Chondrocyte (in vitro differentiated cells): Measurements from ENCODE around the gene PMPCA. TPM values are rescaled to one million over a fixed set of nuclear protein-coding genes. Genes with fewer than 3 reads are reported as not detected.

Source experiments
- DNase-seq: peaks from one replicate; pipeline ENCODE4 v3.0.0; 2021; ENCODE audit warnings: mixed read lengths, low spot score
- H3K27ac Mint-ChIP-seq: one replicate; pipeline ENCODE4 v1.8.0; 2021; ENCODE audit warnings: mild to moderate bottlenecking, moderate library complexity, mixed read lengths; ENCODE audit not compliant: unreplicated experiment
- H3K27me3 Mint-ChIP-seq: 2 replicates; pipeline ENCODE4 v1.8.0; 2021; ENCODE audit warnings: low read depth, mixed read lengths
- H3K36me3 Mint-ChIP-seq: 2 replicates; pipeline ENCODE4 v1.8.0; 2021; ENCODE audit warnings: low read depth, mixed read lengths
- H3K4me1 Mint-ChIP-seq: 2 replicates; pipeline ENCODE4 v1.8.0; 2021; ENCODE audit warnings: low read depth, mild to moderate bottlenecking, mixed read lengths
- H3K4me3 Mint-ChIP-seq: one replicate; pipeline ENCODE4 v1.8.0; 2021; ENCODE audit warnings: mild to moderate bottlenecking, moderate library complexity, mixed read lengths; ENCODE audit not compliant: unreplicated experiment
- H3K9me3 Mint-ChIP-seq: 2 replicates; pipeline ENCODE4 v1.8.0; 2021; ENCODE audit warnings: low read depth, mixed read lengths
- CTCF ChIP-seq: fragments of 200-600 bp; sonication (generic); IDR thresholded peaks from 2 replicates; pipeline ENCODE4 v1.5.0; 2021; ENCODE audit warnings: antibody characterized with exemption, mild to moderate bottlenecking, moderate library complexity
- total RNA-seq: library from RNA; stranded (reverse); gene quantifications from 3 replicates; pipeline ENCODE4 v1.2.1, GENCODE V29; 2021

Gene PMPCA
- total RNA-seq, 1 donor from 2014 or later: 42.5 TPM

- no peaks in the 10 kb centered on the region for H3K27me3 Mint-ChIP-seq
- H3K9me3 Mint-ChIP-seq: no peaks in the 10 kb centered on the region
- H3K4me3 Mint-ChIP-seq: no peak overlapping the region
- no peaks in the 10 kb centered on the region for H3K36me3 Mint-ChIP-seq
- no peak for DNase-seq
- no peak for TF ChIP-seq CTCF
- no peak overlapping the region for H3K27ac Mint-ChIP-seq
- peaks cover 8% of the 10 kb centered on the region for H3K4me1 Mint-ChIP-seq
Observed at GRCh38 chr9:136366826-136367225, 43.6 kb upstream of the PMPCA start.

GRCh38 chr9:136367296-136368145 lies 42.9 kb upstream of the PMPCA start:
- Mint-ChIP-seq H3K9me3 (no peaks in the 10 kb centered on the region), H3K27ac (no peak overlapping the region), H3K36me3 (no peaks in the 10 kb centered on the region), H3K4me1 (peaks cover 12% of the 10 kb centered on the region), H3K27me3 (no peaks in the 10 kb centered on the region), H3K4me3 (no peak overlapping the region)
- no peak for TF ChIP-seq CTCF
- DNase-seq: no peak

- Mint-ChIP-seq H3K27ac (no peak overlapping the region), H3K27me3 (no peaks in the 10 kb centered on the region), H3K36me3 (no peaks in the 10 kb centered on the region), H3K9me3 (no peaks in the 10 kb centered on the region), H3K4me1 (peaks cover 15% of the 10 kb centered on the region), H3K4me3 (no peak overlapping the region)
- no peak for TF ChIP-seq CTCF
- DNase-seq: no peak
Observed at GRCh38 chr9:136368190-136368589, 42.3 kb upstream of the PMPCA start.

GRCh38 chr9:136370037-136370436 lies 40.4 kb upstream of the PMPCA start:
- no peak for TF ChIP-seq CTCF
- Mint-ChIP-seq H3K27ac (no peak overlapping the region), H3K4me3 (no peak overlapping the region), H3K4me1 (peaks cover 14% of the 10 kb centered on the region), H3K27me3 (no peaks in the 10 kb centered on the region), H3K9me3 (no peaks in the 10 kb centered on the region), H3K36me3 (no peaks in the 10 kb centered on the region)
- no peak for DNase-seq

GRCh38 chr9:136370687-136371532 lies 39.5 kb upstream of the PMPCA start:
- no peaks in the 10 kb centered on the region for H3K36me3 Mint-ChIP-seq
- no peaks in the 10 kb centered on the region for H3K27me3 Mint-ChIP-seq
- H3K4me1 Mint-ChIP-seq: peaks cover 14% of the 10 kb centered on the region
- no peak overlapping the region for H3K27ac Mint-ChIP-seq
- no peak for TF ChIP-seq CTCF
- H3K4me3 Mint-ChIP-seq: no peak overlapping the region
- H3K9me3 Mint-ChIP-seq: no peaks in the 10 kb centered on the region
- no peak for DNase-seq
